HG02610 (cell line): ENCODE measurements around the gene MED29.
"Not testable (repeated sequence)": the region's sequence is repeated elsewhere in the genome, so short reads cannot be mapped to it uniquely, and the experiment has no call there.

Experiments used
- ATAC-seq: cut with Tn5 transposase; IDR thresholded peaks from one replicate; pipeline ENCODE4 v1.9.1; 2021; ENCODE audit warnings: mild to moderate bottlenecking, moderate library complexity; ENCODE audit not compliant: unreplicated experiment

The MED29 gene

DNA sequence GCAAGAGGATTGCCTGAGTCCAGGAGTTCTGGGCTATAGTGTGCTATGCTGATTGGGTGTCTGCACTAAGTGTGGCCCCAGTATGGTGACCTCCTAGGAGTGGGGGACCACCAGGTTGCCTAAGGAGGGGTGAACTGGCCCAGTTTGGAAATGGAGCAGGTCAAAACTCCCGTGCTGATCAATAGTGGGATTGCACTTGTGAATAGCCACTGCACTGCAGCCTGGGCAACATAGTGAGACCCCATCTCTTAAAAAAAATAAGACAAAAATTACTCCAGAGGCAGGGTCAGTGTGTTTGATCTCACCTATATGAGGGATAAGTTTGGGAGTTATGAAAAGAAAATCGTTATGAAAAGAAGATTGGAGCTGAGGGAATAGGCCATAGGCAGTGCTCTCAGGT lies 22.0 kb upstream of the MED29 start:
- no peak for ATAC-seq

DNA sequence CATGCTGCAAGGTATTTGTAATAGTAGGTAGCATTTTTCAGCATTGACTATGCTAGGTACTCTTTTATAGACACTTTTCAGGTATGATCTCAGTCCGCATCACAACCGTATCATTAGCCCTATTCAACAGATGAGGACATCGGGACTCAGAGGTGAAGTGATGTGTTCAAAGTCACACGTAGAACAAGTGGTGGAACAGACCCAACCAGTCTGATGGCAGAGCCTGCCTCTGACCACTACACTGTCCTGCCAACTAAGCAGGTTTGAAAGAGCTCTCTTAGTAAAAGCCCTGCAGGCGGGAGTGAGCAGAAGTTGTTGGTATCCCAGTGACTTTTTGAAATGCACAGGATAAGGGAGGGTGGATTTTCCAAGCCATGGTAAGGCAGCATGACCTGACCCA lies 20.4 kb upstream of the MED29 start:
- ATAC-seq = no peak

DNA sequence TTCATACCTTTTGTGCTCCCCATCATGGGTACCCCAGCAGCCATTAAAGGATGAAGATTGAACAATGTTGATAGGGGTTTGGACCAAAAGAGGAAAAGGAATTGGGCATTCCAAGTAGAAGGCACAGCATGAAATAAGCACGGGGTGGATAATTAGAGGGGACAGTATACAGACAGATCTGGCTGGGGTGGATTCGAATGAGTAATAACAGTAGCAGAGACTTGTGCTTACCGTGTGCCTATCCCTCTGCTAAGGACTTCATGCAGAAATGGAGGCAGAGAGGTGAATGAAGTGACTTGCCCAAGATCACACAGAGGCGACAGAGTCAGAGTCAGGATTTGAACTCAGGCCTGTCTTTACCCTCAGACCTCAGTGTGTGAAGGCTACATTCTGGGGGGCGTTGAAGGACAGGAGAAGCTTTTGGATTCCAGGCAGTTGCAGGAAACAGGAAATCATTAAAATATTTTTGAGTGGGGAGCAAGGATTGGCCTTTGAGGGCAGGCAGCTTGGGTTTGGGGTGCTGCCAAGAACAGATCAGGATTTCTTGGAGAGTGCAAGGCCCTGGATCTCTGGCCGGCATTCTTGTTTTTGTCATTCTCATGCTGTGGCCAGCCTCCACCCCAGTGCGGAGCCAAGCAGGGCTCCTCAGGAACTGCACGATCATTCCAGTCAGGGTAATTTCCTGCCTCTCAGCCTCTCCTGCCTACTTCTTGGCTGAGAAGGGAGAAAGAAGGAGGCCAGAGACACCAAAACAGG lies 19.0 kb upstream of the MED29 start:
- no peak for ATAC-seq

DNA sequence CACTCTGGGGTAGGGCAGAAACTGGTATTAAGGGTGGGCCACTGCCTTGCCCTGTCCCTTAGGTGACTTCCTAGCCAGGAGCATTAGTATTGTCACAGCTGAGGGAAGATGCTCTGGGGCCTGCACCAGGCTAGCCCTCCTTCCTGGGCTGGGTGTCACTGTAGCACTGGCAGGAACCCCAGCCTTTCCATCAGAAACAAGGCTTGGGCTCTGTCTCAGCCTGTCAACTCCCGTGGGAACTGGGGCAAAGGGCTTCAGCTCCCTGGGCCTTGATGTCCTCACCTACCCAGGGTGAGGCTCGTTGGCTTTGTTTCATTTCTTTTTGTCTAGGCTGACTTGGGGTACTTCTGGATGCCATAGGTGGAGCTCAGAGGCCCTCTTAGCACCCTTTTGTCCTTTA lies 18.2 kb upstream of the MED29 start:
- ATAC-seq = no peak

DNA sequence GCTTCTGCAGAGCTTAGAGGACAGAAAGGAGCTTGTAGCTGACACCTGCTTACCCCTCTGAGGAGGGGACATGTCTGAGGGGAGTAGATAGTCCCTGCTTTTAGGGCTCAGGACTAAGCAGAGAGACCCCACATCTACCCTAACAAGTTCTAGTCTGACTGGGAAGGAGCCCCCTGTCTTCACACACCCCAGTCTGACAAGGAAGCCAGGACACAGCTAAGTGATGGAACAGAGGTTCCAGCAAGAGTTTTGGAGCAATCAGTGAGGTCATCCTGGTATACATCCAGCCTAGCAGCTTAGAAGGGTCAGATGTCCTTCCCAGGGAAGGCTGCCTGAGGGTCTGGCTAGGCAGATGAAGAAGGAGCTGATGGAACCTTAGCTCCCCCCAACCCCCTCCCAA lies 15.2 kb upstream of the MED29 start:
- ATAC-seq = no peak

DNA sequence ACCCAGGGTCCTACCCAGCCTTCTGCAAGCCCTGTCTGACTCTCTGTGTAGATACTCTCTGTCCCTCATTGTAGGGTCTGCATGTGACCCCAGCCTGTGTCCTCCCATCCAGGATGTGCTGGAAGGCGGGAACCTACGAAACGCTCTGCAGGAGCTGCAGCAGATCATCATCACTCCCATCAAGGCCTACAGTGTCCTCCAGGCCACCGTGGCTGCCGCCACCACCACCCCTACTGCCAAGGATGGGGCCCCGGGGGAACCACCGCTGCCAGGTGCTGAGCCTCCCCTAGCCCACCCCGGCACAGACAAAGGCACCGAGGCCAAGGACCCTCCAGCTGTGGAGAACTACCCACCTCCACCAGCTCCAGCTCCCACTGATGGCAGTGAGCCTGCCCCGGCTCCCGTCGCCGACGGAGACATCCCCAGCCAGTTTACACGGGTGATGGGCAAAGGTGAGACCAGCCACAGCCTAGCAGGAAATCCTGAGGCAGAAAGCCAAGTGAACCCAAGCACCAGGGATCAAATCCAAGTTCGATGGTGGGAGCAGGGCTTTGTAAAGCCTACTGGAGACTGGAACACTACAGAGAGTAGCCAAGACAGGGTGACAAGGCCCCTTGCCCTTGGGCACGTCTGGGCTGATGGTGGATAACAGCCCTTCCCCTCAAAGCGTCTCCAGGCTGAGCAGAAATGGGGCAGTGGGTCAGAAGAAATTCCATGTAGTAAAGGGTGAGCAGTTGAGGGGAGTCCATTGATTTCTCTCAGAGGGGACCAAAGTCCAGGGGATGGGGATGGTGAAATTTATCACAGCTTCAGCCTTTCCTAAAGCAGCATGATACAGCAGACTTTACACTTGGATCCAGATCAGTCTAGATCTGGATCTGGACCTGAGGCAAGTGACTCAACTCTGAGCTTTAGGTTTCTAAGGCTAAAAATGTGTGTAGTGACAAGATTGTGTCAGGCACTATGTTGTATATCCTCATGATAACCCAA lies 13.5 kb upstream of the MED29 start:
- no peak for ATAC-seq

DNA sequence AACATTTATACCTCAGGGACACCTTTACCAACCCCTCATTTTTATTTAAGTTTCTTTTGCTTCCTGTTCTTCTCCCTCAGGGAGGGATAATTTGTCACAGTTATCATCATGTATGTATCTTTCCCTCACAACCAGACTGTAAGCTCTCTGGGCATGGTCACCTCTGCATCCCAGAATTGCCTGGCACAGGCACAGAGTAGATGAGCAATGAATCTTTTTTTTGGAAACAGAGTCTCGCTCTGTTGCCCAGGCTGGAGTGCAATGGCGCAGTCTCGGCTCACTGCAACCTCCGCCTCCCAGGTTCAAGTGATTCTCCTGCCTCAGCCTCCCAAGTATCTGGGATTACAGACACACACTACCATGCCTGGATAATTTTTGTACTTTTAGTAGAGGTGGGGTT lies 11.8 kb upstream of the MED29 start:
- not testable (repeated sequence) for ATAC-seq

DNA sequence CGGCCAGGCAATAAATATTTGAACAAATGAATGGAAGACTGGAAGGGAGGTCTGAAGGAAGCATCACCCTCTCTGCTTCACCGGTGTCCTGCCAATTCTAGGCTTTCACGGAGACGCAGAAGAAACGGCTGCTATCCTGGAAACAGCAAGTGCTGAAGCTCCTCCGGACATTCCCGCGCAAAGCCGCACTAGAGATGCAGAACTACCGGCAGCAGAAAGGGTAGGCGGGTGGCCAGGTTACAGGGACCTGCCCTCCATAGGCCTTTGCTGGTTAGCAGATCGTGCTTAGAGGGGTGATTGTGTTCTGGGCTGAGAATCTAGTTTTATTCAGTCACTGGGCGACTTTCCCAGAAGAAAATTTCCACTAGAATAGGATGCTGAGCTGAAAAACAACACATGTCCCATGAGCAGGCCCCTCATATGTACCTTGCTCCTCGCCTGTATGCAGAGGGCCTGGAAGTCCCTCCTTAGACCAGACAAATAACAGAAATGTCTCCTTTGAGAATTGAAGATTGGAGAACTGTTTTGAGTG lies 11.2 kb upstream of the MED29 start:
- ATAC-seq = no peak

DNA sequence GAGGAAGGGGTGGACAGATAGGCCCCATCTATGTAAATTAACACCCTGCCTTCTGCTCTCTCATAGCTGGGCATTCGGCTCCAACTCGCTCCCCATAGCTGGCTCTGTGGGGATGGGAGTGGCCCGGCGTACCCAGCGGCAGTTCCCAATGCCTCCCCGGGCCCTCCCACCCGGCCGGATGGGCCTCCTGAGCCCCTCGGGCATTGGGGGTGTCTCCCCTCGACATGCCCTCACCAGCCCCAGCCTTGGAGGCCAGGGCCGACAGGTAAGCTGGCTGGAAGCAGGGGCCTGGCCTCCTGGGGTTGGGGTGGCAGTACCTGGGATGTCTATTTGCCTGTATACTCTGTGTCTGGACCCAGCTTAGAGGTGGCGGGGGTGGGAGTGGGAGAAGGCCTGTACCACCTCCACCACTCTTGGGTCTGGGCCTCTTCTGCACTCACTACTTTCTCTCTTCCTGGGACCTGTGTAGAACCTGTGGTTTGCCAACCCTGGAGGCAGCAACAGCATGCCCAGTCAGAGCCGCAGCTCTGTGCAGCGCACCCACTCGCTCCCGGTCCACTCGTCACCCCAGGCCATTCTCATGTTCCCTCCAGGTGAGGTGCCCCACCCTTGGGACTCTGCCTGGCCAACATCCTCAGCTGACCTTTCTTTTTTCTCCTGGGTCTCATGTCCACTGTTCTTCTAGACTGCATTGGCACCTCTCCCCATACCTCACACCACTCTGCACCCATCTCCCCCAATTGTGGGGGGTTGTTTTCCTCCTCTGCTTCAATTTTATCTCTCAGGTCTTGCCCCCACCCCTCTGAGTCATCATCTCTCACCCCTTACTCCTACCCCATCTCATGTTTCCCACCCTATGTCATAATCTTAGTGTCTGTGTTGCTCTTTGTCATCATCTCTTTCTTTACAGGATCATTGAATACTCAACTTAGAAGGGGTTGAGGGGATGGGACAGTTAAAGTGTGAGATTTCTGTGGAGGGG lies 10.4 kb upstream of the MED29 start:
- ATAC-seq = no peak

DNA sequence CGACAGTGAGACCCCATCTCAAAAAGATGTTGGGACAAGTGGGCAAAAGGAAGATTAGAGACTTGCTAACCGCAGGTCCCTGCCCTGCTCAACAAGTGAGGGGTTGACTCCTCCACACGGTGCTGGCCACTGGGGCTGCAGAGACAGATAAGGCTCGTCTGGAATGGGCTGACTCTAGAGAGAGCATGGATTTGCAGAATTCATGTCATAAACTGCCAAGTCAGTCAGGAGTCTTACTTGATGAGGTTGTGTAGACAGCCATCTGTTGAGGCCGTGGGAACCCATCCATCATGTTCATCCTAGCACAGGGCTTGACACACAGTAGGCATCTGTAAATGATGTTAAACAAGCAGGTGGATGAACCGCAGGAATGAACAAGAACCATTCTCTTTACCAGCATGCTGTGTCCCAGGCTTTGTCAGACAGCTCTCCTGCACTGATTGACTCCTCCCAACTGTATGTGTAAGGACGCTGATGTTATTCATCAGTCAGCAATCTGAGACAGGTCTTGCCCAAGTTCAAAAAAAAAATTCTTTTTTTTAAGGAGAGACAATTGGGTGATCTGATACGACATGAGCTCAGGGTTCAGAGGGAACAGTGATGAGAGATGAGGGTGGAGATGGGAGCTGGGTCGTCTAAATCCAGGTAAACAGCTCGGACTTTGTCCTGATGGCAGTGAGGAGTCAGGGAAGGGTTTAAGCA lies 9.1 kb upstream of the MED29 start:
- ATAC-seq = no peak

DNA sequence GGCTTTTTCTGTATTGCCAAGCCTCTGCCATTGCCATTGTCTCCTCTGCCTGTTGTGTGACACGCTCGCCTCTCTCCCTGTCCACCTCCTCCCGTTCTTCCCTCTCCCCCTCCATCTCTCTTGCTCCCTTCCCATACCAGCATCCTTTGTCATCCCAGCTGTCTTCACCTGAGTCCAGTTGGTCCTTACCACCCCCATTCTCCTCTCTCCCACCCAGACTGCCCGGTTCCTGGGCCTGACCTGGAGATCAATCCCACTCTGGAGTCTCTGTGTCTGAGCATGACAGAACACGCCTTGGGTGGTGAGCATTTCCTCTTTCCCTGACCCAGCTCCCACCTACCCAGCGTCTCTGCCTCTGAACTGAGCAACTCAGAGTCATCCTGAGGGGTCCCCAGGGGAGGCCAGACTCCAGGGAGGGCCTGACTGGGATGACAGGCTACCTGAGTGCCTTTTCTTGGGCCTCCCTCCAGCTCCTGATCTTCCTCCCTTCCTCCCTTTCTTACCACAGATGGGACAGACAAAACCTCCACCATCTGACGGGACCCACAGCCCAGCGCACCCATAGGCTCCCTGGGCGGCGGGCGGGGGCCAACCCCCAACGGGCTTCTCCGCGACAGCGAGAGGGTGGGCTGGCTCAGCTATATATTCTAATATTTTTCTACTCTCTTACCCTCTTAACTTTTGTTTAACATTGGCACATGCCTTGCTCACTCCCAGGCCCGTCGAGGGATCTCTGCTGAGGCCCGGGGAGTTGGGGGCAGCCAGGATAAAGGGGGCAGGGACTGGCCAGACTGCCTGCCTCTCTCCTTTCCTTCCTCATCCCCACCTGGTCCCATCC lies 8.0 kb upstream of the MED29 start:
- ATAC-seq = no peak

DNA sequence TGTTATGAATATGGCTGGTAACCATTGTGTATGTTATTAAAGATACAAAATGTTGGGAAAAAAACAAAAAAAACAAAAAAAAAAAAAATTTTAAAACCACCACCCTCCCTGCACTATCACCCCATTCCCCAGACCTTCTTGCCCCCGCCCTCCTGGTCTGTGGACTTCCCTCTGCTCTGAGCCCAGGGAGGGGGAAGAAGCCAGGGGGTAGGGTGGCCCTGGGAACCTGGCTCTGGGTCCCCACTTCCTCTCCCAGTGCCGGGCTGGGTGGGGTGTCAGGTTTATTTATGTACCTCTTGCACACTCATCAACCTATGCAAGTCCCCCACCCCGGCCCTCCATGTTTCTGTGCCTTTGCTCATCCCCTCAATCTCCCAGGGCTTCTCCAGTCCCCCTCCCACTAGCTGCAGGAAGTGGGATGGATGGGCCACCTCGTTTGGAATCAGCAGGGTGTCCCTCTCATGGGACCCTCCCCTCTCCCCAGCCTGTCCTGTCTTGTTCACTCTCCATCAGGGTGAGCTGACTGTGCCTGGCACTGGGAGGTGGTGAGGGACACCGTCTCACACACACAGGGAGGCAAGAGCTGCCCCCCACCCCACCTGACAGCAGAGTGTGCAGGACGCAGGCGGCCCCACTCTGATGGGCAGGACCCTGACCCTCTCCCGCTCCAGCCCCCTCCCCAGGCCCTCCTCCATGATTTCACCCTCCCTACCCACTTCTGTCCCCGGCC lies 6.2 kb upstream of the MED29 start:
- ATAC-seq = no peak

DNA sequence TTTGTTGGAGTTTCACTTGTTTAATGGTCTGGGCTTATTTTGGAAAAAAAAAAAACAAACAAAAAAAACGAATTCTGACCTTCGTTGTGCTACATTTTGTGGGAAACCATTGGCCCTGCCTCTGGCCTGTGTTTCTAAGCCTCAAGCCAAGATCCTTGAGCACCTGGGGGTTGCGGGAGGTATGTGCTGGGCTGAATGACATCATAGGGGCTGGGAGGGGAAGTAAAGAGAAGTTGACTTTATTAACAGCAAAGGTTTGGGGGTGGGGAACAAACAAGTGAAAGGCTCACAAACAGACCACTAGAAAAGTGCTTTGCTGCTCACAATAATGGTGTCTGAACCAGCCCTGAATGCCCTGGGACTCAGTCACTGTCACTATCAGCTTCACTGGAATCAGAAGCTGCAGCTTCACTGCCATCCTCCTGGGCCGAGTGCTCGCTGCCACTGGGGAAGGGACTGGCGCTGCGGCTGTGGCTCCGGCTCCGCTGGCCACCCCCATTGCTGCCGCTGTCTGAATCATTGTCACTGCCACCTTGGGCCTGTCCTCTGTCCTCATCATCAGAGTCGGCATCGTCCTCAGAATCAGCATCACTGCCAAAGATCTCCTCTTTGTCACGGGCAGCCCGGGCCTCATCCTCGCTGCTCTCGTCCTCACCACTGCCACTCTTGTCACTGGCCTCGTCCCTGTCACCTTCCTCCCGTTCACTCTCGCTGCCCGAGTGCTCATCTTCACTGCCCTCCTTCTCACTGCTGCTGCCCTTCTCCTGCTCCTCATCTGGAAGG lies 5.4 kb upstream of the MED29 start:
- no peak for ATAC-seq

DNA sequence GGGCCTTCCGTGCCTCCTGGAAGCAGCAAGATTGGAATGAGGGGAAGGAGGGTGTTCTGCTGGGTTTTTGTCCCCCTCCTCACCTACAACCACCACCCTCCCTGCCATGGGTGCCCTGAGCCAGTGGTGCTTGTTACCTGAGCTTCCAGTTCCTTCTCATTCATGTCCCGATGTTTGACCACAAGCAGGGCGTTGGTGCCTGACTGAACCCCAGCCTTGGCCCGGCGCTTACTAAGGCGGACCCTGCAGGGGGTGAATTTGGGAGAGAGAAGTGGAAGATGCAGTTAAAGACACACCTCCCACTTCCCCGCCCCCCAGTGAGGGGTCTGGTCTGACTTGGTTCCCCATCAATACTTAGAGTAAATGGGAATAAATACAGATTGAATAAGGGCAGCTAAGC lies 4.6 kb upstream of the MED29 start:
- no peak for ATAC-seq

DNA sequence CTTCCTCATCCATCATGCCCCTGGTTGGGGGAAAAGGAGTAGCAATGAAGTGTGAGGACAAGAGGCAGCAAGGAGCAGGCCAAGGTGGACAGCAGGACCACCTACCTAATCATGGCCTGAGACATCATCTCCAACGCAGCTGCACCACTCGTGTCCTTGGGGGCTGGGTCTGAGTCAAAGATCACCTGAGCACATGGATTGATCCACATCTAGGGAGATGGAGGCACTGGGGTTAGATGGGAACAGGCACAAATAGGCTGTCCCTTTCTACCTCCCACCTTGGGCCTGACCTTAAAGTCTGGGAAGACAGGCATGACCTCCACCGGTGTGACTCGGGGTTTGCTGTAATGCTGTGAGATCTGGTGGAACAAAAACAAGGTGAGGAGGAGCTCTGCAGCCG lies 2.5 kb upstream of the MED29 start:
- no peak for ATAC-seq

DNA sequence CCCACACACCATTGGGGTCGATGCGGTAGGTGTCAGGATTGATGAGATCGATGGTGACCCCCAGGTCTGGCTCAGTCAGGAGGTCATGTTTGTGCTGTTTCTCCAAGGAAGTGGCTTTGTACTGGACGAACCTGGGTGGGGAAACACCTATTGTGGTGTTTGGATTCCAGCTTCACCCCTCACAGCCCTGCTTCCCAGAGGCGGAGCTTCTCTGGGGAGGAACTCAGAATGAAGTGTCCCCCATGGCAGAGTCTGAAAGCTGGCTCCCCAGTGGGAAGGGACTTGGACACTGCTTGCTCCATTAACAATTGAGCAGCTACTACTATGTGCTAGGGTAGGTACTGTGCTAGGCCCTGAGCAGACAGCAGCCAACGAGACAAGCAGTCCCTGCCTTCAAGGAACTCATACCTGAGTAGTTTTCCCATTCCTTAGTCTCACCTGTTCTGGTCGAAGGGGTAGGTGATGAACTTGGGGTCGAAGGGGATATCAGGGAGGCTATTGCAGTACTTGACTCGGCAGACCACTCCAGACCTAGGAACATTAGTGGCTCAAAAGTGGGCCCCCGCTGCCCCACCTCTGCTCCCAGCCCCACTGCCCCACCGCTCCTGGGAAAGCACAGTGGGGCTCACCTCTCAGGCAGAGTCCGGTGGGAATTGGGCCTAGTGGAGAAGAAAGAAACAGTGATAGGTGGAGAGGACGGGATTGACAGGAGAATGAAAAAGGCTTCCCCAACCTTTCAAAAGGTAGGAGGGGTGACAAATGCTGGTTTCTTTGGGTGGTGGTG lies 1.4 kb upstream of the MED29 start:
- ATAC-seq = no peak

DNA sequence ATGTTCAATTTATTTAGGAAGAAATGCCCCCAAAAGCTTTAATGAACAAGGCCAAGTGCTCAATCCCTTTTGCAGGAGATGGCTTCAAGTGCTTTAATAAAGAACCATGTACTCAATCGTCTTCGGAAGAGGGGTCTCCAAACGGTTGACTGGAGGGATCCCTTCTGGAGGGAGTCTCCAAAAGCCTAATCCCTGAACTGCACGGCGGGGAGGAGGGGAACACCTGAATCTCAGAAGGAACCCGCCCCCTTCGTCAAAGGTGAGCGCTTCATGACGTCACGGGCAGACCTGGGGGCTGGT lies 777 bp upstream of the MED29 start:
- no peak for ATAC-seq
